NCI-H1092 treated with DMSO at 0.1 percent for 48 hours (cell line): Measurements from ENCODE around the gene HOXB4.

Experiments used
- DNase-seq: peaks from one replicate; lab custom pipeline; 2025; lab: John Stamatoyannopoulos, UW

Gene HOXB4

DNA sequence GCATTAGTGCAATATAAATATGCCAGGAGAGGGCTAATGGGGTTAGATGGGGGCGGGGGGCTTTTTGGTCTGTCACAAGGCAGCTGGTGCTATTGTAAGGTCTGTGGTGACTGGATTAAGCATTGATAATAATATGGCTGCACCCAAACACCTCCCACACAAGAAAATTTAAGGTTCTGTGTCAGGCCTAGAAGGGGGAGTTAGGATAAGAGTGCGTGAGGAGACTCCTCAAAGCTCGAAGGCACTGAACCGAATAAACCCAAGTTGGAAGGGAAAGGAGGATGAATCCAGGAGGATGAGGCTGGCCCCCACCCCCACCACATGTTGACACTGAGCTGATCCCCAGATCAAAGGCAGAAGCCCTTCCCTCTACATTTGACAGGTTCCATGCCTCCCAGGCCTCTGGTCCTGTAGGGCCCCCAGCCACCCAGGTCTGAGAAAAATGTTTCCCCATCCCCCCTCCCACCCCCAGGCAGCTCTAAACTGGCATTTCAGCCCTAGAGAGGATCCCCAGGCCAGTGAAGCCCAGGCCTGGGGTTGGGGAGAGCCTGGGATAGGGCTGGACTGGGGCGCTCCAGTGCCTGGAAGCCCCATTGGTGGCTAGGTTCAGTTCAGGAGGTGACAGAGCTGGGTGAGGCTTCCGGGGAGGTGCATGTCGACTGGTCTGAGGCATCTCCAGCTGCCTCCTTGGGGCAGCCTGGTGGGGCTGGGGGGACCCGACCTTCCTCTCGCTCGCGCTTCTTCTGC is 49.0 kb downstream of the HOXB4 start:
- no peak for DNase-seq

GRCh38 chr17:48528153-48528935 is 49.8 kb downstream of the HOXB4 start:
- no peak for DNase-seq

GRCh38 chr17:48527547-48527932 is 50.6 kb downstream of the HOXB4 start:
- no peak for DNase-seq

DNA sequence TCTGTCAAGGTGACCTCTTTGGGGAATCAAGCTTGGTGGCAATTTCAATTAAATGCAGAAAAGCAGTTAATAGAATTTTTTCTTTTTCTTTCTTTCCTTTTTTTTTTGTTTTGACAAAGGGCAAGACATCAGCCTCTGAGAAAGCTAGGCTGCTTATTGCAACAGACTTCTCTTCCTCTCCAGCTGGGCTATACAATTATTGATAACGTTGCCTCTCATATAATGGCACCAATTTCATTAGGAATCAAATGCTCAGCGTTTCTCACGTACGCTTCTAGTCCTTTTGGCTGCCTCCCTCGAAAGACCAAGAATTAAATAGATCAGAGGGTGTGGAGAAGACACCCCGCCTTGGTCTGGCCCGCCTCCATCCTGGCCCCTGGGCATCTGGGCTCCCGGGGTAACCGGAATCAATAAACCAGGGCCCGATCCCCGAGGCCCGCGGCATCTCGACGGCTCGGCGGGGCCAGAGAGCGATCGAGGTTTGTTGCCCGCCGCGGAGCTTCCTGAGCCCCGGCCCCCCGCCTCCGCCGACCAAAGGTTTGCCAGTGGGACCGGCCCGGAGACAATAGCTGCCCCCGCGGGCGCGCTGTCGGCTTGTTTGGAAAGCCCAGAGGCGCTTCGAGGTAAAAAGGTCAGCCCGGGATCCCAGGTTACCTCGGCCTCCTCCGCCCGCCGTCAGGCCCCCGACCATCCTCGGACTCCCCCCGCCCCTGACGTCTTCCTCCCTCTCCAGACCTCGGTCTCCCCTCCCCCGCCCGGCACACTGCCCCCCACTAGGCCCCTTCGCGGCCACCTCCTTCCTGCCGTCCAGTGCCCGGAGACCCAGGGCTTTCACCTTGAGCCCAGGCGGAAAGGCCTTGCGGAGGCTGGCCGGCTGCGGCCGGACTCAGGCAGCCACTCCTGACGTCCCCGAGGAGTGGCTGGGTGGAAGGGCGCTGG is 51.3 kb downstream of the HOXB4 start:
- no peak for DNase-seq
